IMR-90 (cell line): ENCODE measurements around the gene ABCC5. TPM values are rescaled to one million over a fixed set of nuclear protein-coding genes. Genes with fewer than 3 reads are reported as not detected.

Source experiments
- ATAC-seq: fragments of 200-7000 bp; cut with Tn5 transposase; 2 replicates; pipeline ENCODE4 v1.9.1; 2020; ENCODE audit warnings: low read depth, mild to moderate bottlenecking, moderate library complexity
- BruUV-seq: library from RNA; stranded (reverse); fragments of 400-500 nt; replicated peaks from 2 replicates; lab custom pipeline; 2021; lab: Mats Ljungman, UMichigan
- CTCF ChIA-PET: fragments of 300-600 bp; formaldehyde crosslinking; extraction: SDS; loops from one replicate; lab custom pipeline; 2021; ENCODE audit warnings: antibody characterized with exemption; lab: Yijun Ruan, JAX
- POLR2A ChIA-PET: fragments of 300-600 bp; sonication (Branson Sonifier 250); formaldehyde crosslinking; loops from one replicate; lab custom pipeline; 2022; ENCODE audit warnings: antibody characterized with exemption; ENCODE audit not compliant: unreplicated experiment; lab: Charles Lee
- DNase-seq: peaks from one replicate; pipeline ENCODE4 v3.0.0; 2013
- H2AFZ ChIP-seq: replicated peaks from 2 replicates; pipeline ENCODE3; 2013; ENCODE audit warnings: low read length, mild to moderate bottlenecking; ENCODE audit not compliant: poor library complexity
- H2AK5ac ChIP-seq: 2 replicates; pipeline ENCODE4 v1.6.1; 2013; ENCODE audit warnings: low read depth, low read length, inconsistent platforms
- H2AK9ac ChIP-seq: replicated peaks from 2 replicates; pipeline ENCODE3; 2013; ENCODE audit warnings: mild to moderate bottlenecking, low read depth, low read length, moderate library complexity; ENCODE audit not compliant: poor library complexity
- H2BK120ac ChIP-seq: 2 replicates; pipeline ENCODE4 v1.6.1; 2013; ENCODE audit warnings: low read depth, low read length, inconsistent platforms
- H2BK15ac ChIP-seq: 3 replicates; pipeline ENCODE4 v1.6.1; 2013; ENCODE audit warnings: low read depth, low read length, inconsistent platforms
- H2BK20ac ChIP-seq: 2 replicates; pipeline ENCODE4 v1.6.1; 2013; ENCODE audit warnings: low read depth, mild to moderate bottlenecking, inconsistent platforms, low read length, moderate library complexity
- H2BK5ac ChIP-seq: 2 replicates; pipeline ENCODE4 v1.6.1; 2013; ENCODE audit warnings: mild to moderate bottlenecking, low read depth, low read length, inconsistent platforms; ENCODE audit not compliant: poor library complexity, severe bottlenecking
- H3K14ac ChIP-seq: replicated peaks from 2 replicates; pipeline ENCODE4 v1.6.1; 2013; ENCODE audit warnings: low read depth, low read length, inconsistent platforms
- H3K18ac ChIP-seq: 2 replicates; pipeline ENCODE4 v1.6.1; 2013; ENCODE audit warnings: low read depth, low read length, control low read depth
- H3K23ac ChIP-seq: 2 replicates; pipeline ENCODE4 v1.6.1; 2013; ENCODE audit warnings: low read depth, low read length, inconsistent platforms
- H3K27ac ChIP-seq: 2 replicates; pipeline ENCODE4 v1.5.1; 2013; ENCODE audit warnings: mild to moderate bottlenecking, control low read depth, low read length; ENCODE audit not compliant: insufficient read depth
- H3K27me3 ChIP-seq: 2 replicates; pipeline ENCODE4 v1.6.1; 2013; ENCODE audit warnings: low read length; ENCODE audit not compliant: control insufficient read depth, insufficient read depth
- H3K36me3 ChIP-seq: 2 replicates; pipeline ENCODE4 v1.6.1; 2013; ENCODE audit warnings: low read length, mixed read lengths; ENCODE audit not compliant: control insufficient read depth, insufficient read depth
- H3K4ac ChIP-seq: 2 replicates; pipeline ENCODE4 v1.6.1; 2013; ENCODE audit warnings: low read depth, low read length, inconsistent platforms
- H3K4me1 ChIP-seq: 2 replicates; pipeline ENCODE4 v1.6.1; 2013; ENCODE audit warnings: low read length, mixed read lengths; ENCODE audit not compliant: control insufficient read depth, insufficient read depth
- H3K4me2 ChIP-seq: 2 replicates; pipeline ENCODE4 v1.6.1; 2013; ENCODE audit warnings: low read depth, mild to moderate bottlenecking, control low read depth, low read length, moderate library complexity
- H3K4me3 ChIP-seq: 2 replicates; pipeline ENCODE4 v1.5.1; 2013; ENCODE audit warnings: low read depth, mild to moderate bottlenecking, control low read depth, low read length, moderate library complexity; ENCODE audit not compliant: insufficient read depth
- H3K56ac ChIP-seq: 2 replicates; pipeline ENCODE4 v1.6.1; 2013; ENCODE audit warnings: low read length, inconsistent platforms; ENCODE audit not compliant: insufficient read depth; ENCODE audit errors: extremely low read depth
- H3K79me1 ChIP-seq, 2 experiments: 2 replicates each; pipeline ENCODE4 v1.6.1; 2013; ENCODE audit warnings: low read length in 2 of 2, inconsistent platforms in 1 of 2, low read depth in 1 of 2
- H3K9ac ChIP-seq: 2 replicates; pipeline ENCODE4 v1.6.1; 2013; ENCODE audit warnings: low read depth, low read length, control low read depth
- H3K9me1 ChIP-seq: 2 replicates; pipeline ENCODE4 v1.6.1; 2013; ENCODE audit warnings: low read length, inconsistent platforms; ENCODE audit not compliant: insufficient read depth
- H3K9me3 ChIP-seq: 2 replicates; pipeline ENCODE4 v1.6.1; 2013; ENCODE audit warnings: low read length; ENCODE audit not compliant: control insufficient read depth, insufficient read depth
- H4K20me1 ChIP-seq: 2 replicates; pipeline ENCODE4 v1.6.1; 2013; ENCODE audit warnings: low read length, inconsistent platforms; ENCODE audit not compliant: insufficient read depth
- H4K5ac ChIP-seq: 2 replicates; pipeline ENCODE4 v1.6.1; 2013; ENCODE audit warnings: mild to moderate bottlenecking, low read depth, low read length, control low read depth
- H4K8ac ChIP-seq, 2 experiments: 2 replicates each; pipeline ENCODE4 v1.6.1; 2013; ENCODE audit warnings: low read depth in 2 of 2, low read length in 2 of 2, control low read depth in 1 of 2, inconsistent platforms in 1 of 2
- H4K91ac ChIP-seq: 2 replicates; pipeline ENCODE4 v1.6.1; 2013; ENCODE audit warnings: low read depth, low read length, inconsistent platforms; ENCODE audit not compliant: insufficient read depth
- CEBPB ChIP-seq: IDR thresholded peaks from 2 replicates; pipeline ENCODE4 v1.6.1; 2012; ENCODE audit warnings: low read depth, low read length, improper control_type of control experiment
- FOS ChIP-seq: fragments of 150-350 bp; IDR thresholded peaks from 2 replicates; pipeline ENCODE4 v1.6.1; 2016; ENCODE audit warnings: low read depth, low read length
- MAFK ChIP-seq: IDR thresholded peaks from 2 replicates; pipeline ENCODE4 v1.6.1; 2012; ENCODE audit warnings: low read depth, low read length, improper control_type of control experiment
- SMC3 ChIP-seq: fragments of 150-350 bp; IDR thresholded peaks from 2 replicates; pipeline ENCODE4 v1.6.1; 2016; ENCODE audit warnings: low read depth, mild to moderate bottlenecking, antibody characterized with exemption, low read length, moderate library complexity
- WGBS, 2 experiments: methylation state at CpG; one replicate each; pipeline versions ENCODE4 v1.1.5 to v1.1.7; 2013; ENCODE audit warnings: missing lambda C conversion rate in 2 of 2; ENCODE audit not compliant: insufficient read length in 1 of 2; ENCODE audit errors: extremely low coverage in 2 of 2; 5-methylcytosine and 5-hydroxymethylcytosine counted together
- dilution Hi-C: fragments of 300-500 bp; cut with HindIII; formaldehyde crosslinking; loops from one replicate; pipeline ENCODE4 v1.14.3; 2018; ENCODE audit warnings: low sequenced_read_pairs; ENCODE audit not compliant: unreplicated experiment
- in situ Hi-C: fragments of 300-500 bp; cut with MboI; formaldehyde crosslinking; loops from 3 replicates; pipeline ENCODE4 v1.14.3; 2019; ENCODE audit warnings: low sequenced_read_pairs, inconsistent platforms, mixed read lengths
- intact Hi-C: fragments of 100-400 bp; cut with micrococcal nuclease; formaldehyde crosslinking; loops from 2 replicates; pipeline ENCODE4 v1.10.0; 2022
- polyA plus RNA-seq, 3 experiments: library from polyadenylated mRNA; depleted of rRNA; stranded (reverse); fragments of >200 nt; gene quantifications; 2 replicates each; pipeline ENCODE4 v1.2.3, GENCODE V29; 2012; ENCODE audit warnings: low replicate concordance in 1 of 3
- total RNA-seq: library from RNA; depleted of rRNA; stranded (reverse); fragments of >200 nt; gene quantifications from 2 replicates; pipeline ENCODE4 v1.2.3, GENCODE V29; 2012

ABCC5 gene
- total and polyA plus RNA-seq, 2 of the 4 experiments (the other 2 are of a cell fraction) = 8.4 to 17.7 TPM

GRCh38 chr3:184003187-184003967 is 14.3 kb downstream of the ABCC5 start:
- H3K9me1 ChIP-seq = peaks cover 25% of the 10 kb centered on the region
- peak overlapping the region; percentile 98 for H2BK20ac ChIP-seq
- intact Hi-C loops = no loop called here
- no peak overlapping the region for H2AK9ac ChIP-seq
- H4K8ac ChIP-seq = peak overlapping the region; percentile 84 to 87
- peak; percentile 70 for ATAC-seq
- peak overlapping the region; percentile 89 for H4K5ac ChIP-seq
- H3K18ac ChIP-seq = peak overlapping the region; percentile 96
- TF ChIP-seq FOS = no peak
- 0 out of 2 replicates have a peak, but pooled peaks have one; percentile 3 for TF ChIP-seq MAFK
- no peak for TF ChIP-seq SMC3
- peak; percentile 74 for TF ChIP-seq CEBPB
- H3K9ac ChIP-seq = peak overlapping the region; percentile 42; the same call in 1 of the 2 replicates
- in situ Hi-C loops = no loop called here
- DNase-seq = peak; percentile 81
- peak overlapping the region; percentile 80; the same call in 2 of the 3 replicates for H2BK15ac ChIP-seq
- H3K4me3 ChIP-seq = no peak overlapping the region
- H4K91ac ChIP-seq = peak overlapping the region; percentile 68; the same call in 1 of the 2 replicates
- H2BK5ac ChIP-seq = peak overlapping the region; percentile 95
- H3K56ac ChIP-seq = peak overlapping the region; percentile 42
- peak overlapping the region; percentile 57; the same call in 1 of the 2 replicates for H2AK5ac ChIP-seq
- H3K14ac ChIP-seq = peak overlapping the region; percentile 86
- H3K4me1 ChIP-seq = peaks cover 28% of the 10 kb centered on the region
- H3K4ac ChIP-seq = peak overlapping the region; percentile 90
- no peaks in the 10 kb centered on the region for H3K27me3 ChIP-seq
- no peaks in the 10 kb centered on the region for H4K20me1 ChIP-seq
- H2AFZ ChIP-seq = no peak overlapping the region
- H3K36me3 ChIP-seq = no peaks in the 10 kb centered on the region
- peak overlapping the region; percentile 90; the same call in 1 of the 2 replicates for H3K23ac ChIP-seq
- dilution Hi-C loops = no loop called here
- ChIA-PET CTCF (no interaction called here), POLR2A (interaction anchor here (0.6 kb wide), 3 partner anchors 9 to 306 kb away, joined by 3 to 5 read pairs (median 4); partner anchors contain the start of gene YEATS2)
- no peaks in the 10 kb centered on the region for H3K9me3 ChIP-seq
- WGBS, 2 experiments = 100% methylated on average over 2 of the region's 5 CpGs; no CpG with 5 or more reads in 1 of the 2 experiments
- no TSS peak for BruUV-seq
- H3K4me2 ChIP-seq = peak overlapping the region; percentile 78; the same call in 1 of the 2 replicates
- H3K79me1 ChIP-seq = peaks cover 25 to 55% of the 10 kb centered on the region in 2 experiments
- H2BK120ac ChIP-seq = peak overlapping the region; percentile 96
- H3K27ac ChIP-seq = peak overlapping the region; percentile 74; the same call in 1 of the 2 replicates
